Gastrocnemius medialis (tissue), 4 donors: ENCODE data around the gene ARHGEF7.

Experiments used
- POLR2A ChIP-seq, 2 donors: fragments of 450-650 bp; IDR thresholded peaks; one replicate each; pipeline ENCODE4 v1.6.1; 2017; ENCODE audit warnings: antibody characterized with exemption in 2 of 2, mild to moderate bottlenecking in 2 of 2, moderate library complexity in 2 of 2
- TF ChIP-seq, protein P1 (sequence below), 5 experiments: fragments of 450-650 bp in 3 of 5; fragments of 200-600 bp in 2 of 5; sonication (generic) in 2 of 5; IDR thresholded peaks in 4 of 5; conservative IDR thresholded peaks in 1 of 5; 1 replicate in 4 of 5; 2 replicates in 1 of 5; pipeline ENCODE4 v1.5.1; 2016 to 2019; ENCODE audit warnings: antibody characterized with exemption in 5 of 5, mild to moderate bottlenecking in 3 of 5, moderate library complexity in 3 of 5

DNA sequence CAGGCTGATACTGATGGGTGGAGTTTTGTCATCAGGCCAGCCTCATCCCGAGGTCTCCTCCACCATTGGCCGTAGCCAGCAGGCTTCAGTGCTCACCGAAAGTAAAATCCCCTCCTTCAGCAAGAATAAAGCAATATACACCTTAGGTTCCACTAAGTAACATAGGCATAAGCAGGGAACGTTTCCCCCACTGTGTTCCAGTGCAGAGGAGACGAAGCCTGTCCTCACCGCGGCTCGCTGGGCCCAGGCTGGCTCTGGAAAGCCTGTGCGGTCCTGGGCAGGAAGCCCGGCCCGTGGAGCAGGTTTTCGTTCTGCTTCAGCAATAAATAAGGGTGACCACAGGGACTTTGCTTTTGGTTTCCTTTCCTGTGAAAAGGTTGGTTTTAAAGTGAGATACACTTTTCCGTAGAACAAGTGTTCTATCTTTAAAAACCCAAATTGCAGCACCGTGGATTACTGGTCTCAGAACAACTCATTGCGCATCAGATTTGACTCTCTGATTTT, 189.0 kb downstream of the ARHGEF7 start:
- TF ChIP-seq, protein P1, sequence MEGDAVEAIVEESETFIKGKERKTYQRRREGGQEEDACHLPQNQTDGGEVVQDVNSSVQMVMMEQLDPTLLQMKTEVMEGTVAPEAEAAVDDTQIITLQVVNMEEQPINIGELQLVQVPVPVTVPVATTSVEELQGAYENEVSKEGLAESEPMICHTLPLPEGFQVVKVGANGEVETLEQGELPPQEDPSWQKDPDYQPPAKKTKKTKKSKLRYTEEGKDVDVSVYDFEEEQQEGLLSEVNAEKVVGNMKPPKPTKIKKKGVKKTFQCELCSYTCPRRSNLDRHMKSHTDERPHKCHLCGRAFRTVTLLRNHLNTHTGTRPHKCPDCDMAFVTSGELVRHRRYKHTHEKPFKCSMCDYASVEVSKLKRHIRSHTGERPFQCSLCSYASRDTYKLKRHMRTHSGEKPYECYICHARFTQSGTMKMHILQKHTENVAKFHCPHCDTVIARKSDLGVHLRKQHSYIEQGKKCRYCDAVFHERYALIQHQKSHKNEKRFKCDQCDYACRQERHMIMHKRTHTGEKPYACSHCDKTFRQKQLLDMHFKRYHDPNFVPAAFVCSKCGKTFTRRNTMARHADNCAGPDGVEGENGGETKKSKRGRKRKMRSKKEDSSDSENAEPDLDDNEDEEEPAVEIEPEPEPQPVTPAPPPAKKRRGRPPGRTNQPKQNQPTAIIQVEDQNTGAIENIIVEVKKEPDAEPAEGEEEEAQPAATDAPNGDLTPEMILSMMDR (IDR thresholded peaks at IDR 0.05 in 4 of 5, conservative IDR thresholded peaks at IDR 0.05 in 1 of 5), result no peak
- no peak for TF ChIP-seq POLR2A (IDR thresholded peaks at IDR 0.05)
